Fibroblast of the aortic adventitia (primary cell): ENCODE results near the gene VPS41. TPM values are rescaled to one million over a fixed set of nuclear protein-coding genes. Genes with fewer than 3 reads are reported as not detected.

Source experiments
- DNase-seq: peaks from one replicate; pipeline ENCODE4 v3.0.0-alpha.2; 2010; ENCODE audit warnings: low read depth
- H3K4me3 ChIP-seq: 2 replicates; pipeline ENCODE4 v1.5.1; 2011; ENCODE audit warnings: low read depth, mild to moderate bottlenecking, control low read depth, low read length, moderate library complexity
- CTCF ChIP-seq: IDR thresholded peaks from 2 replicates; pipeline ENCODE4 v1.5.1; 2011; ENCODE audit warnings: mild to moderate bottlenecking, low read length, control low read depth, inconsistent platforms; ENCODE audit not compliant: insufficient read depth
- total RNA-seq: library from RNA; depleted of rRNA; stranded (reverse); fragments of >200 nt; gene quantifications from 2 replicates; pipeline ENCODE4 v1.2.3, GENCODE V29; 2012; ENCODE audit warnings: low replicate concordance

VPS41 gene
- total RNA-seq, 1 donor = 58.0 TPM

- TF ChIP-seq CTCF = no peak
- no peak overlapping the region for H3K4me3 ChIP-seq
- no peak for DNase-seq
Measured at GRCh38 chr7:38834357-38834756, 74.6 kb downstream of the VPS41 start.

- no peak for TF ChIP-seq CTCF
- H3K4me3 ChIP-seq = no peak overlapping the region
- DNase-seq = no peak
Measured at GRCh38 chr7:38833329-38833728, 75.7 kb downstream of the VPS41 start.

- DNase-seq = peak; percentile 32
- TF ChIP-seq CTCF = no peak
- no peak overlapping the region for H3K4me3 ChIP-seq
Measured at GRCh38 chr7:38831259-38831996, 77.6 kb downstream of the VPS41 start.

- H3K4me3 ChIP-seq = no peak overlapping the region
- no peak for DNase-seq
- no peak for TF ChIP-seq CTCF
Measured at GRCh38 chr7:38830826-38831225, 78.2 kb downstream of the VPS41 start.

- TF ChIP-seq CTCF = no peak
- H3K4me3 ChIP-seq = no peak overlapping the region
- DNase-seq = no peak
Measured at GRCh38 chr7:38829488-38830165, 79.4 kb downstream of the VPS41 start.

- no peak for DNase-seq
- no peak for TF ChIP-seq CTCF
- H3K4me3 ChIP-seq = no peak overlapping the region
Measured at GRCh38 chr7:38828026-38828425, 81.0 kb downstream of the VPS41 start.
